ENCODE results near the gene CAVIN1.
A peak's percentile ranks its signal among the peaks of the same experiment; 100 is the strongest.
"Not testable (repeated sequence)": the region's sequence is repeated elsewhere in the genome, so short reads cannot be mapped to it uniquely, and the experiment has no call there.

The CAVIN1 gene

DNA sequence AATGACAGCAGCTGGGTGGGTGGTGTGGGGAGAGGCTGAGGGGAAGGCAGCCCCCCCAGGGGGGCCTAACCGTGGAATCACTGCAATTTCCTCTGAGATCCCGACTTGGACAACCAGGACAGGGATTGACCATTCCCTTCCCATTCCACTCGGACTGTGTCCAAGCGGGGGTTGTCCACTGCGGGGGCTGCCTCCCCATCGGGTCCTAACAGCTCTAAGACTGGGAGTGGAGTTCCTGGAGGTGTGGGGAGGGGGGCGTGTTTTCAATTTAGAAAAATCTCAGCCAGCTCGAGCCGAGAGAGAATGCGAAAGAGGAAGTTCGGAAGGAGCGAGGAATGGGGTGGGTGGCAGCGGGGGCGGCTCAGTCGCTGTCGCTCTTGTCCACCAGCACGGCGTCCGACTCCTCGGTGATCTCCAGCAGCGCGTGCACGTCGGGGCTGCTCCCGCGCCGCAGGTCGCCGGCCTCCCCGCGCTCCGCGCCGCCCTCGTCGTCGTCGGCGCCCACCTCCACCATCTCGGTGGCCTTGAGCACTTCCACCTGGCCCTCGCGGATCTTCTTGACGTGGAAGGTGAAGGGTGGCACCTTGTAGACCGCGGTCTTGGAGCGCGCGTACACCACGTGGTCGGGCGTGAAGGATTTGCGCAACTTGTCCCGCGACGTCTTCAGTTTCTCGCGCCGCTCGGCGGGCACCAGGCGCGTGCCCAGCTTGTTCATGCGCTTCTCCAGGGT is 18.6 kb downstream of the CAVIN1 start:
- no peak for DNase-seq

DNA sequence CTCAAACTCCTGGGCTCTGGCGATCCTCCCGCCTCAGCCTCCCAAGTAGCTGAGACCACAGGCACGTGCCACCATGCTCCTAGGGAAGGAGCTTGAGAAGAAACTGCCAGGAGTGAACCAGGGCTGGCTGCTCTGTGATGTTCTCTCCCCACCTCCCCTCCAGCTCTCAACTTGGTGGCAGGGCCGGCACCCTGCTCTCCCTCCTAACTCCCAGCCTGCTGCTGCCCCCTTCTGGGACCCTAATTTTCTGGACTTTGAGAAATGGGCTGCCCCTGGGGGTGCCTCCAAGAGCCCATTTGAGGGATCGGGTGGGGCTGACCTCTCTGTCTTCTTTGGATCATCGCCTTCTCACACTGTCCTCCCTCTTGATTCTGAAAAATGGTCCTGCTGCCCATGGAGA is 19.9 kb downstream of the CAVIN1 start:
- no peak for DNase-seq

DNA sequence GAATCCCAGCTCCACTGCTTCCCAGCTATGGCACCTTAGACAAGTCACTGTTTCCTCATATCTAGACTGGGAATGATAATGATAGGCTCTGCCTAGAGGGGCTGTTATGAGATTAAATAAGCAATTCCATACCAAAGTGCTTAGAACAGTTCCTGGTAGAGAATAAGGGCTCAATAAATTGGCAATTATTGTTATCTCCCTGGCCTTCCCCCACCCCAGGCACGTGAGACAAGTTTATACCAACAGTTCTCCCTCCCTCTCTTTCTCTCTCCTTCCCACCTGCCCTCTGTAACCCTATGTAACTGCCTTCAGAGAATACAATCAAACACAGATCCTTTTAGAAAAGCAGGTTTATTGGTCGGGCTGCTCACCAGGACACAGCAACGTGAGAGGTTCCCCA is 20.9 kb downstream of the CAVIN1 start:
- DNase-seq: no peak

DNA sequence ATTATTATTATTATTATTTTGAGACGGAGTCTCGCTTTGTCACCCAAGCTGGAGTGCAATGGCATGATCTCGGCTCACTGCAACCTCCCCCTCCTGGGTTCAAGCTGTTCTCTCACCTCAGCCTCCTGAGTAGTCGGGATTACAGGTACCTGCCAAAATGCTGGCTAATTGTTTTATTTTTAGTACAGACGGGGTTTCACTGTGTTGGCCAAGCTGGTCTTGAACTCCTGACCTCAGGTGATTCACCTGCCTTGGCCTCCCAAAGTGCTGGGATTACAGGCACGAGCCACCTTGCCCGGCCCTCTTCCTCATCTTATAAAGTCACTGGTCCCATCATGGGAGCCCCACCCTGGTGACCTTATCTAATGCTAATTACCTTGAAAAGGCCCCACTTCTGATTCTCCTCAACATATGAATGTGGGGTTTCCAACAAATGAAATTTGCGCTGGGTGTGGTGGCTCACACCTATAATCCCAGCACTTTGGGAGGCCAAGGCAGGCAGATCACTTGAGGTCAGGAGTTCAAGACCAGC is 22.1 kb downstream of the CAVIN1 start:
- DNase-seq: not testable (repeated sequence)

- DNase-seq: no peak
These were observed 22.9 kb downstream of the CAVIN1 start for GRCh38 chr17:42399948-42400843.

DNA sequence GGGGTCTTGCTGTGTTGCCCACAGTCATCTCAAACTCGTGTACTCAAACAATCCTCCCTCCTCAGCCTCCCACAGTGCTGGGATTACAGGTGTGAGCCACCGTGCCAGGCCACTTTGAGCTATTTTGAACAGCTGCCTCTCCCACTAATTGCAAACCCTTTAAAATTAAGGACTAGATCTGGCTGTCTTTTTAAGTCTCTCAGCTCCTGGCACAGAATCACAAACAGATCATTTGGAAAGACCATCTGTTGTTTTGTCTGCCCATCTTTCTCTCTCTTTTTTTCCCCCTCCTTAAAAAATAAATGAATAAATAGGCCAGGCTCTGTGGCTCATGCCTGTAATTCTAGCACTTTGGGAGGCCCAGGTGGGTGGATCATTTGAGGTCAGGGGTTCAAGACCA is 23.9 kb downstream of the CAVIN1 start:
- peak; percentile 37 for DNase-seq

DNA sequence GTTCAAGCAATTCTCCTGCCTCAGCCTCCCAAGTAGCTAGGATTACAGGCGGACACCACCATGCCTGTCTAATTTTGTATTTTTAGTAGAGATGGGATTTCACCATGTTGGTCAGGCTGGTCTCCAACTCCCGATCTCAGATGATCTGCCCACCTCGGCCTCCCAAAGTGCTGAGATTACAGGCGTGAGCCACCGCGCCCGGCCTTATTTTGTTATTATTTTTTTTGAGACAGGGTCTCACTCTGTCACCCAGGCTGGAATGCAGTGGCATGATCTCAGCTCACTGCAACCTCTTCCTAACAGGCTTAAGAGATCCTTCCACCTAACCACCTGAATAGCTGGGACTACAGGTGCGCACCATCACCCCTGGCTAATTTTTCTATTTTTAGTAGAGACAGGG is 27.5 kb downstream of the CAVIN1 start:
- not testable (repeated sequence) for DNase-seq

- DNase-seq: no peak
These were observed 28.2 kb downstream of the CAVIN1 start for GRCh38 chr17:42394838-42395237.

- no peak for DNase-seq
These were observed 30.2 kb downstream of the CAVIN1 start for GRCh38 chr17:42392692-42393415.

- not testable (repeated sequence) for DNase-seq
These were observed 31.6 kb downstream of the CAVIN1 start for GRCh38 chr17:42391439-42391838.

DNA sequence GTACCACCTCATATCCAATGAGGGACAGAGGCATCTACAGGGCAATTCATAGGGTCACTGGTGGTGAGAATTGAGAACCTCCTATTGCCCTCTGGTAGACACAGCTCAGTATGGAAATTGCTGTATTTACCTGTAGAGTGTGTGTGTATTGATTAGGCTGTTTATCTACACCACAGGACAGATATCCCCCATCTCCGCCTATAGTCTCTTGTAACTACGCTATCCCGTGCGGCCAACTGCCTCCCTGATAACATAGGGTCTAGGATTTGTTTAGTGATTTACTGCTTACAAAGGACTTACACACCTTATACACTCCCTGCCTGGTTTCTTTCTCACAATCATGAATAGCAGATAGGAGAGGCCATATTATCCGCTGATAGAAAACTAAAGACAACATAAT is 33.2 kb downstream of the CAVIN1 start:
- no peak for DNase-seq

GRCh38 chr17:42389135-42389417 is 34.0 kb downstream of the CAVIN1 start:
- no peak for DNase-seq

- peak; percentile 100 for DNase-seq
These were observed 34.5 kb downstream of the CAVIN1 start, which contains the start of gene STAT3 for GRCh38 chr17:42388381-42389134. STAT3 (minus strand) TSS chr17:42388442; CDS start chr17:42348516, 39,926 bp downstream.

DNA sequence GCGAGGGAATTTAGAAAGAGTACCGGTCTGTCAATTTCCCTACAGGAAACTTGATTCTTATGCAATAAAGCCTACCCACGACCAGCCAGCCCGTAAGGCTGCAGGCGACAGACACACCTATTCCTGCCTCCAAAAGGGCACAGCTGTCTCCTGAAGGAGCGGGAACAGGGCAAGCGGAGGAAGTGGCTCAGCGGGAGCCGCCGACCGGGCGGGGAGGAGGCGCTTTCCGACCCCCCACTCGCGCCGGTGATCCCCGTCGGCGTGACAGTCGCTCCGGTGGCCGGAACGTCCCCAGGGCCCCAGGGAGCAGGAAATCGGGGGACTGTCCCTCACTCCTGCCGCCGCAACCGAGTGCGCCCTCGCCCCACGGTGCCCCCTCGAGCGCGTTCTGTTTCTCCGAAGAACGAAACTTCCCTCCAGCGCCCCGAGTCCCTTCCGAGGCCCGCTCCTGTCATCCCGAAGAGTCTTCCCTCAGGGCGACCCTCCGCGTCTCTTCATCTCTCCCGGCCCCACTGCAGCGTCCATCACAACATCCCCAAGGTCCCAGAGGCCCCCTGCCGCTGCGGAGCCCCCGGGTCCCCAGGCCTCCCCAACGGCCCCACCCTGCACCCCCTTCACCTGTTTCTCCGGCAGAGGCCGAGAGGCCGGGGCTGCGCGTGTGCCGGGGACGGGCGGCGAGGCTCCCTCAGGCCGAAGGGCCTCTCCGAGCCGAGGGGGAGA is 35.2 kb downstream of the CAVIN1 start:
- DNase-seq: peak; percentile 45

GRCh38 chr17:42386777-42387657 is 36.0 kb downstream of the CAVIN1 start:
- no peak for DNase-seq

- no peak for DNase-seq
These were observed 41.2 kb downstream of the CAVIN1 start for GRCh38 chr17:42381898-42382297.

DNA sequence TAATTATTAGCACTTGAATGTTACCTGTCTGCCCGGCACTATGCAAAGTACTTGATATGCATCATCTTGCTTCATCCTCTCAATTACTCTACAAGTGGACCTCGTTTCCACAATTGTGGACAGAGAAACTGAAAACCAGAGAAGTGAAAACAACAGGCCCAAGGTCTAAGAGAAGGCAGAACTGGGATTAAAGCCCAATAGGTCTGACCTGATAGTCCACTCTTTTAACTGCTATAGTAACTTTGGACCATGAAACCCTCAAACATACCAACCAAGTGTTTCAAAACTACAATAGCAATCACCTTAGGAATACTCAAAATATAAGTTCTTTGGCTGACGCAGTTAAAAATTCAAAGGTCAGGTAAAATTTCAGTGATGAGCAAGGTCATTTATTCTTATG is 42.1 kb downstream of the CAVIN1 start:
- no peak for DNase-seq

DNA sequence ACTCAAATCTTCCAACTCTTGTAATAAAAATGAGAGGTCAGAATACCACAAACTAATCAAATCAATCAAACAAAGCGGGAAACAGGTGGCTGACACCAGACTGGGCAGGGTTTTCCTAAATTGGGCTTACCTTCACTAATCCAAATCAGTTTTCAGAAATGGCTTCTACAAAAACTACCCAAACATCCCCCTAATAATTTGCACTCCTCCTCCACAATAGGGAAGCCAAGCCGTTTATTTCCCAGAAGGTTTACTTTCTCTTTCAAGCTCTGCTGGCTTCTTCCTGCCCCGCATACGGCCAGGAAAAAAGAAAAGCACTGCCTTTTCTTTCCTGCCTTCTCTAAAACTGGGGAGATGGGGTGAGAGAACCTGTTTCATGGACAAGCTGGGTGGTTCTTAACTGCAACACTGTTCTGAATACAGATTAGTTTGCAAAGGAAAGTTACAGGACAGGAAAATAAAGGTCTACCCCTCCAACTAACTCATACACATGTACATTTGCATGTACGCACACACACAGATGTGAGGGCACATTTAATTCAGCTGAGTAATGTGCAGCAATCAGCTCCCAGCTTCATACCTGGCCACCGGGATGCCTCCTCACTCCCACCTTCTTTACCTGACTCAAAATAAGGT is 44.0 kb downstream of the CAVIN1 start:
- DNase-seq: no peak

DNA sequence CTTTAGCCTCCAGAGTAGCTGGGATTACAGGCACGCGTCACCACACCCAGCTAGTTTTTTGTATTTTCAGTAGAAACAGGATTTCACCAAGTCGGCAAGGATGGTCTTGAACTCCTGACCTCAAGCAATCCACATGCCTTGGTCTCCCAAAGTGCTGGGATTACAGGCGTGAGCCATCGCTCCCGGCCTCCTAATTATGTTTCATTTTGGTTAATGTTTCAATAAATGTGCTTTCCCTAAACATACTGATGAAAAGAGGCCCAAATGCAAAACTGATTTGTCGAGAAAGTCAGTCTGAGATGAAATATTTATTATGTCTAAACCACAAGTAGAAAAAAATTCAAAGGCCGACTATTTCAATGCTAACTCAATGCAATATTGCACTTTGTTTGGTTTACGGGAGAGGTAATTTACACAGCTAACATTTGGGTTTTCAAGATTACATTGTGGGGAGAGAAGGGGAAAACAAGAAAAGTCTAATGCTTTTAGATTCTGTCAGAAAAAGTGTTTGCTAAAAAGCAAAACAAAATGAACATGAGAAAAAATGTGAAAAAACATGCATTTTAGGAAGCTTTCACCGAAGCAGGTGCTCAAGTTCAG is 44.6 kb downstream of the CAVIN1 start:
- DNase-seq: no peak

- DNase-seq: no peak
These were observed 49.2 kb downstream of the CAVIN1 start for GRCh38 chr17:42373896-42374295.
